Gastroesophageal sphincter (tissue), 3 donors: Measurements from ENCODE around the gene SIGLEC1.

Source experiments
- CTCF ChIP-seq, 4 experiments: fragments of 200-600 bp in 2 of 4; fragments of 450-650 bp in 2 of 4; sonication (generic) in 1 of 4; IDR thresholded peaks; one replicate each; pipeline ENCODE4 v1.5.1; 2017 to 2019; ENCODE audit warnings: antibody characterized with exemption in 4 of 4, mild to moderate bottlenecking in 2 of 4, moderate library complexity in 2 of 4
- EP300 ChIP-seq: sonication (generic); formaldehyde crosslinking; IDR thresholded peaks from one replicate; pipeline ENCODE4 v1.6.1; 2017; ENCODE audit warnings: antibody characterized with exemption, mild to moderate bottlenecking
- POLR2A ChIP-seq, 2 donors: fragments of 450-650 bp; IDR thresholded peaks; one replicate each; pipeline ENCODE4 v1.6.1; 2017; ENCODE audit warnings: antibody characterized with exemption in 2 of 2, mild to moderate bottlenecking in 2 of 2, moderate library complexity in 1 of 2
- POLR2AphosphoS5 ChIP-seq: sonication (generic); formaldehyde crosslinking; IDR thresholded peaks from one replicate; pipeline ENCODE4 v1.6.1; 2017; ENCODE audit warnings: antibody characterized with exemption

GRCh38 chr20:3705970-3706739 is 6.2 kb downstream of the SIGLEC1 start:
- no peak for TF ChIP-seq POLR2A (IDR thresholded peaks at IDR 0.05)
- TF ChIP-seq CTCF (IDR thresholded peaks at IDR 0.05): no peak
- no peak for TF ChIP-seq EP300
- TF ChIP-seq POLR2AphosphoS5: no peak
